Aorta (tissue), 5 donors: ENCODE measurements around the gene RBMS1. TPM values are rescaled to one million over a fixed set of nuclear protein-coding genes. Genes with fewer than 3 reads are reported as not detected.
"Not testable (repeated sequence)": the region's sequence is repeated elsewhere in the genome, so short reads cannot be mapped to it uniquely, and the experiment has no call there.

Experiments used
- ATAC-seq: fragments of 200-7000 bp; cut with Tn5 transposase; one replicate; pipeline ENCODE4 v1.9.1; 2022; ENCODE audit warnings: moderate library complexity; ENCODE audit not compliant: low FRiP score
- DNase-seq, 2 donors: peaks; one replicate each; pipeline ENCODE4 v3.0.0-alpha.2; 2020
- H3K27ac ChIP-seq, 2 donors: one replicate each; pipeline ENCODE4 v1.5.1; 2013; ENCODE audit warnings: low read length in 2 of 2, mild to moderate bottlenecking in 2 of 2, moderate library complexity in 2 of 2, control low read depth in 1 of 2, inconsistent platforms in 1 of 2, low read depth in 1 of 2
- H3K27me3 ChIP-seq, 2 donors: one replicate each; pipeline ENCODE4 v1.6.1; 2013; ENCODE audit warnings: control low read depth in 1 of 2, low read length in 1 of 2, mild to moderate bottlenecking in 1 of 2, moderate library complexity in 1 of 2; ENCODE audit not compliant: insufficient read depth in 2 of 2, control insufficient read depth in 1 of 2
- H3K36me3 ChIP-seq, 2 donors: one replicate each; pipeline ENCODE4 v1.6.1; 2013; ENCODE audit warnings: control low read depth in 1 of 2, low read length in 1 of 2, mild to moderate bottlenecking in 1 of 2; ENCODE audit not compliant: insufficient read depth in 2 of 2, control insufficient read depth in 1 of 2
- H3K4me1 ChIP-seq, 2 donors: one replicate each; pipeline ENCODE4 v1.6.1; 2013; ENCODE audit warnings: low read length in 2 of 2, control low read depth in 1 of 2, mild to moderate bottlenecking in 1 of 2, moderate library complexity in 1 of 2; ENCODE audit not compliant: insufficient read depth in 2 of 2, control insufficient read depth in 1 of 2
- H3K4me3 ChIP-seq, 2 donors: one replicate each; pipeline ENCODE4 v1.5.1; 2013; ENCODE audit warnings: low read length in 2 of 2, control low read depth in 1 of 2, mild to moderate bottlenecking in 1 of 2
- H3K9me3 ChIP-seq: one replicate; pipeline ENCODE4 v1.6.1; 2013; ENCODE audit warnings: mild to moderate bottlenecking, low read length; ENCODE audit not compliant: control insufficient read depth
- WGBS, 2 donors: extraction: QIAGEN DNeasy Blood & Tissue Kit; methylation state at CpG; one replicate each; pipeline ENCODE4 v1.1.7; 2013; 5-methylcytosine and 5-hydroxymethylcytosine counted together
- intact Hi-C, 2 donors: fragments of 100-400 bp; cut with DNase I; formaldehyde crosslinking; loops; one replicate each; pipeline versions ENCODE4 v1.14.2 to v1.15.0; 2022
- polyA plus RNA-seq, 2 donors: library from polyadenylated mRNA; stranded (reverse); fragments of 200-250 nt; gene quantifications; one replicate each; pipeline ENCODE4 v1.2.3, GENCODE V29; 2013
- total RNA-seq, 2 donors: library from RNA; stranded (reverse); fragmentation: NEBNext Ultra II Directional; extraction: Animal tissue kit (Norgen Biotek cat#: 25700); gene quantifications; one replicate each; pipeline ENCODE4 v1.2.1, GENCODE V29; 2021
- donor health status: healthy with polysubstance abuse.
- donor health status: Bipolar disorder and iron deficiency.
- donor health status: DM: no; HTN: no; CAD: no.
- donor health status: DM: no; HTN: no; CAD: no.
- donor health status: DM: yes; HTN: yes; CAD: no.

The RBMS1 gene
- total and polyA plus RNA-seq, 4 donors, result 32.8 to 146 (median 99.3) TPM

DNA sequence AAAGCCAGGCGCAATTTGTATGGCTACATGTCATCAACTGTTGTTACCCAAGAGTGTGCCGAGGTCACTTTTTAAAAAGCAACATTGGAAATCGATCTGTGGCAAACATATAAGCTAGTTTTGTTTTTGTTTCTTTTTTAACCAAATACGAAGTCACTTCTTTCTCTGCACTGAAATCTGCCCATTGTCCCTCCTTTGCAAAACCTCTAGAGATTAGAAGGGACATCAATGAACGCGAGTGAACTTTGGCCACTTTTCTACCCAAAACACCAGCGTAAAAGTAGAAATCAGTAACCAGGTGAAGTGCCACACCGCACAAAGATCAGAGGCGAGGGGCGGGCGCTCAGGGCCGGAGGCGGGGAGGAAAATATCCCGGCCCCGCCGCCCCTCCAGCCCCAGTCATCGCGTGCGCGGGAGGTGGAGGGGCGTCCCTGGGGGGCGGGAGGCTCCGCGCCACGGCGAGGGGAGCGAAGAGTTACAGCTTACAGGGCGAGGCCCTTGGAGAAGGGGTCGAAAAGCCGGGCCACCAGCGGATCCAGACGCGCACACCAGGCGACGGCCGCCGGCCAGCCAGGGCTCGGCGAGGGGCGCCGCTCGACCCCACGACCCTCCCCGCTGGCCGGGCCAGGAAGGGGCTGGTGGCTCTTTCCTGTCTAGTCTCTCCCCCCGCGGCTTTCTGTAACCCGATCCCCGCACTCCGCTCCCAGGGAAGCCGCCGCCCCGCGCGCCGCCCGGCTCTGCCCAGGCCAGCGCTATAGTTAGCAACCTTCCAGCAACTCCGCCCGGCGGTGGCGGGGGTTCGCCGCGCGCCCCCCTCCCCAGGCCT lies 993 bp downstream of the RBMS1 start:
- intact Hi-C loops, result loop anchor here (1.0 to 10.0 kb wide), 6 partner anchors 58 to 472 kb away; no protein-coding TSS in a partner anchor
- Histone ChIP-seq H3K4me1 (no peaks in the 10 kb centered on the region), H3K9me3 (no peaks in the 10 kb centered on the region), H3K36me3 (no peaks in the 10 kb centered on the region), H3K27me3 (no peaks in the 10 kb centered on the region), H3K4me3 (peak overlapping the region; percentile 44 to 75), H3K27ac (peak overlapping the region; percentile 72 to 82)
- WGBS, 2 donors, result 1% methylated on average over 58 to 66 of the region's 66 CpGs
- peak; percentile 87 for ATAC-seq
- DNase-seq, result peak; percentile 75 to 90

GRCh38 chr2:160491911-160492371 lies 1.7 kb downstream of the RBMS1 start:
- peak overlapping the region; percentile 44 to 75 for H3K4me3 ChIP-seq
- no peaks in the 10 kb centered on the region for H3K27me3 ChIP-seq
- no peaks in the 10 kb centered on the region for H3K36me3 ChIP-seq
- H3K4me1 ChIP-seq, result no peaks in the 10 kb centered on the region
- ATAC-seq (peak; percentile 26), DNase-seq (no peak)
- WGBS, 2 donors, result 0 to 3% methylated on average over 10 of the region's 10 CpGs
- no peaks in the 10 kb centered on the region for H3K9me3 ChIP-seq
- intact Hi-C loops, result loop anchor here (5.0 to 10.0 kb wide), 5 partner anchors 57 to 473 kb away; no protein-coding TSS in a partner anchor
- H3K27ac ChIP-seq, result peak overlapping the region; percentile 43 to 72

- Histone ChIP-seq H3K27ac (no peak overlapping the region), H3K4me3 (peak overlapping the region; percentile 44 to 75), H3K36me3 (no peaks in the 10 kb centered on the region), H3K27me3 (no peaks in the 10 kb centered on the region), H3K9me3 (no peaks in the 10 kb centered on the region), H3K4me1 (no peaks in the 10 kb centered on the region)
- WGBS, 2 donors, result 27 to 28% methylated on average over 8 of the region's 8 CpGs
- intact Hi-C loops, result loop anchor here (5.0 to 10.0 kb wide), 5 partner anchors 56 to 474 kb away; no protein-coding TSS in a partner anchor
- DNase-seq (no peak), ATAC-seq (no peak)
These were observed 2.6 kb downstream of the RBMS1 start for GRCh38 chr2:160490733-160491685.

GRCh38 chr2:160489111-160489510 lies 4.5 kb downstream of the RBMS1 start:
- Histone ChIP-seq H3K4me1 (peaks cover 0 to 5% of the 10 kb centered on the region in 2 donors), H3K27me3 (no peaks in the 10 kb centered on the region), H3K9me3 (no peaks in the 10 kb centered on the region), H3K36me3 (no peaks in the 10 kb centered on the region), H3K27ac (no peak overlapping the region), H3K4me3 (no peak overlapping the region)
- DNase-seq (no peak), ATAC-seq (no peak)
- intact Hi-C loops, result no loop called here
- 97 to 98% methylated on average over 1 of the region's 1 CpG for WGBS, 2 donors

GRCh38 chr2:160488289-160488688 lies 5.3 kb downstream of the RBMS1 start:
- H3K36me3 ChIP-seq, H3K27ac ChIP-seq, DNase-seq, H3K4me1 ChIP-seq, H3K27me3 ChIP-seq, H3K9me3 ChIP-seq, H3K4me3 ChIP-seq, intact Hi-C loops, ATAC-seq: not testable (repeated sequence)
- WGBS, 2 donors, result 78 to 86% methylated on average over 12 of the region's 12 CpGs

- Histone ChIP-seq H3K4me3 (no peak overlapping the region), H3K27me3 (no peaks in the 10 kb centered on the region), H3K36me3 (no peaks in the 10 kb centered on the region), H3K4me1 (peaks cover 2 to 9% of the 10 kb centered on the region in 2 donors), H3K9me3 (no peaks in the 10 kb centered on the region), H3K27ac (no peak overlapping the region)
- 49 to 50% methylated on average over 1 of the region's 1 CpG for WGBS, 2 donors
- ATAC-seq (no peak), DNase-seq (no peak)
- intact Hi-C loops, result no loop called here
These were observed 7.3 kb downstream of the RBMS1 start for GRCh38 chr2:160486341-160486740.

DNA sequence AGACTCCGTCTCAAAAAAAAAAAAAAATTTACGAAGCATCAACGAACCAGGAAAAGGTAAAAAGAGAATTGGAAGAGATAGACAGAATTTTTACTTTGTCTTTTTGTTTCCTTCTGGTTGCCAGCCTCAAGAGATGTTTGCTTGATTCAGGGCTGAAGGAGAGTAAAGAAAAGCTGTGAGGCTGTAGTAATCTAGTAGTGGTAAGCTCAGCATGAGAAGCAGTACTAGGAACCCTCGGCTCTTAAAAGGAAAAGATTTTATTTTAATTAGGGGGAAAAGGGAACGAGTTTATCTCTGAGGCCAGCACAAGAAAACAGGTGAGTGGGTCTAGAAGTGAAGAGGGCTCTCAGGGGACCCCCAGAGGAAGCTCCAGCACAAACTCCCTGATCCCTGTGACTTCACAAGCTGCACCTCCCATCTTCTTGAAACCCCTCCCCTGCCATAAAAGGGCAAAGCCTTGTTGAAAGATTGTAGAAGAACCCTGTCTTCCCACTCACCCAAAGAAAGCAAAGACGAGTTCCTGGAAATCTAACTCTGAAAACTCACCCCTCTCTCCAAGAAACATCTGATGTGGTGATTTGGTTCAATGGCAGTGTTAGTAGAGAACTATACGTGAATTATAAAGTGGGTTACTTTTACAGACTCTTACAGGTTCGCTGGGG lies 8.6 kb downstream of the RBMS1 start:
- peaks cover 2 to 9% of the 10 kb centered on the region in 2 donors for H3K4me1 ChIP-seq
- no peak for ATAC-seq
- H3K27ac ChIP-seq, result peak overlapping the region in 1 of 2 donors; percentile 2

GRCh38 chr2:160482673-160483072 lies 10.9 kb downstream of the RBMS1 start:
- Histone ChIP-seq H3K9me3 (no peaks in the 10 kb centered on the region), H3K4me1 (peaks cover 2 to 13% of the 10 kb centered on the region in 2 donors), H3K27me3 (no peaks in the 10 kb centered on the region), H3K27ac (no peak overlapping the region), H3K36me3 (no peaks in the 10 kb centered on the region), H3K4me3 (no peak overlapping the region)
- intact Hi-C loops, result no loop called here
- WGBS, 2 donors, result 70 to 81% methylated on average over 2 of the region's 2 CpGs
- DNase-seq (no peak), ATAC-seq (no peak)

More for the DNA sequence above, 8.6 kb downstream of the RBMS1 start:
- no peaks in the 10 kb centered on the region for H3K9me3 ChIP-seq
- H3K27me3 ChIP-seq, result no peaks in the 10 kb centered on the region
- WGBS, 2 donors, result 59 to 60% methylated on average over 8 of the region's 8 CpGs
- H3K4me3 ChIP-seq, result no peak overlapping the region
- intact Hi-C loops, result no loop called here
- H3K36me3 ChIP-seq, result no peaks in the 10 kb centered on the region
- no peak for DNase-seq
